Thymus (tissue), 11 donors: Measurements from ENCODE around the gene IQCK. TPM values are rescaled to one million over a fixed set of nuclear protein-coding genes. Genes with fewer than 3 reads are reported as not detected.

Source experiments
- DNase-seq, 9 donors: peaks; one replicate each; pipeline ENCODE4 v3.0.0-alpha.2; 2013; ENCODE audit warnings: low spot score in 9 of 9, low read depth in 6 of 9, missing footprints in 1 of 9
- H3K27ac ChIP-seq, 2 donors: one replicate each; pipeline ENCODE4 v1.5.1; 2013; ENCODE audit warnings: control low read depth in 1 of 2, low read depth in 1 of 2, low read length in 1 of 2, mild to moderate bottlenecking in 1 of 2, moderate library complexity in 1 of 2
- H3K27me3 ChIP-seq, 2 donors: one replicate each; pipeline ENCODE4 v1.5.1; 2013; ENCODE audit warnings: low read length in 1 of 2; ENCODE audit not compliant: control insufficient read depth in 2 of 2, insufficient read depth in 1 of 2
- H3K36me3 ChIP-seq, 2 donors: one replicate each; pipeline ENCODE4 v1.5.1; 2013; ENCODE audit warnings: low read length in 1 of 2, mild to moderate bottlenecking in 1 of 2, moderate library complexity in 1 of 2; ENCODE audit not compliant: control insufficient read depth in 2 of 2, insufficient read depth in 2 of 2
- H3K4me1 ChIP-seq, 2 donors: one replicate each; pipeline ENCODE4 v1.5.1; 2013; ENCODE audit warnings: low read length in 2 of 2; ENCODE audit not compliant: control insufficient read depth in 2 of 2, insufficient read depth in 2 of 2
- H3K4me3 ChIP-seq, 2 donors: one replicate each; pipeline ENCODE4 v1.5.1; 2013; ENCODE audit warnings: low read length in 2 of 2, control low read depth in 1 of 2, mild to moderate bottlenecking in 1 of 2
- H3K9me3 ChIP-seq, 2 donors: one replicate each; pipeline ENCODE4 v1.5.1; 2013; ENCODE audit warnings: low read length in 1 of 2, mild to moderate bottlenecking in 1 of 2; ENCODE audit not compliant: control insufficient read depth in 2 of 2, insufficient read depth in 1 of 2
- WGBS: extraction: QIAGEN DNeasy Blood & Tissue Kit; methylation state at CpG from one replicate; pipeline ENCODE4 v1.1.7; 2013; 5-methylcytosine and 5-hydroxymethylcytosine counted together
- polyA plus RNA-seq: library from polyadenylated mRNA; stranded (reverse); fragments of 200-250 nt; gene quantifications from one replicate; pipeline ENCODE4 v1.2.3, GENCODE V29; 2013
- total RNA-seq: library from RNA; stranded (reverse); fragments of 120-200 nt; gene quantifications from one replicate; pipeline ENCODE4 v1.2.4, GENCODE V29; 2013
- donor health status: healthy.

Gene IQCK
- total and polyA plus RNA-seq, 2 donors = 3.7 to 10.2 TPM

GRCh38 chr16:19861133-19861532 lies 143.1 kb downstream of the IQCK start:
- Histone ChIP-seq H3K4me3 (no peak overlapping the region), H3K4me1 (no peaks in the 10 kb centered on the region), H3K9me3 (no peaks in the 10 kb centered on the region), H3K36me3 (no peaks in the 10 kb centered on the region), H3K27ac (no peak overlapping the region), H3K27me3 (no peaks in the 10 kb centered on the region)
- WGBS = 98% methylated on average over 3 of the region's 3 CpGs
- no peak for DNase-seq

DNA sequence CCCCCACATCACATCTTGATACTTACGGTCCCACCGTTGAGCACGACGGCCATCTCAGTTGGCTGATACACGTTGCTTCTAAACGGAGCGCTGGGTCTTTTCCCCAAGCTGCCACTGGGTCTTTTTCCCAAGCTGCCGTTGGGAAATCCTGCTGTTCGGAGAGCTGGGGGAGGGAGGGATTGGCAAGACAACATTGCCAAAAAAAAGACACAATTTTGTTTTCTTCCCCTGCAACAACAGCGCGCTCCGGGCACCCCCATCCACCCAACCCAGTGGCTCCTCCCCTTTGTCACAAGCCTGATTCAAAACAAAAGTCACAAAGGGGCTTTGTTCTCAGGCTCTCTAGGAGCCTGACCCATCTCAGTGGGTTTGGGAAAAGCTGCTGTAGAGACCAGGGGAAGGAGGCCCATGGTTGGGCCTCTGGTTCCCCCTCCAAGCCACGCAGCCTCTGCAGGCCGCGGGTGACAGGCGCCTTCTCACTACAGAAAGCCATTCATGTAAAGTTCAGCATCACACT lies 143.8 kb downstream of the IQCK start:
- WGBS = 91% methylated on average over 16 of the region's 16 CpGs
- no peaks in the 10 kb centered on the region for H3K4me1 ChIP-seq
- DNase-seq = no peak
- H3K27me3 ChIP-seq = no peaks in the 10 kb centered on the region
- no peaks in the 10 kb centered on the region for H3K36me3 ChIP-seq
- H3K27ac ChIP-seq = no peak overlapping the region
- no peaks in the 10 kb centered on the region for H3K9me3 ChIP-seq
- H3K4me3 ChIP-seq = no peak overlapping the region

DNA sequence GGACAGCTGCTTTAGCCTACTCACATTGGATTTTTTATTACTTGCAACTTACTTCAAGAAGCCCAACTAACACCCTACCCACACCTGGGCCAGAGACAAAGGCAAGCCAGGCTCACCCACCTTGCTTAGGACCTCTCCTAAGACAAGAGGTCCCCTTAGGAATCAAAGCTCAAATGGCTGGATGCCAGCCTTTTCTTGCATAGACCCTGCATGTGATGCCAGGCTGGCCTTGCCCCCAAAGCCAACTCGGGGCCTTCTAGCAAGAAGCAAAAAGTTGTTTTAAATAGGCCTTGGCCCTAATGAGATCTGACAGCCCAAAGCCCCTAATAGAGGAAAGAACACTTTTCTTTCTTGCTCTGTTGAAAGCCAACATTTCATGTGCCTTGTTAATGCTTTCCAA lies 145.9 kb downstream of the IQCK start:
- no peak overlapping the region for H3K4me3 ChIP-seq
- DNase-seq = no peak
- H3K36me3 ChIP-seq = no peaks in the 10 kb centered on the region
- no peaks in the 10 kb centered on the region for H3K27me3 ChIP-seq
- H3K27ac ChIP-seq = no peak overlapping the region
- H3K9me3 ChIP-seq = no peaks in the 10 kb centered on the region
- no peaks in the 10 kb centered on the region for H3K4me1 ChIP-seq
- 85% methylated on average over 1 of the region's 1 CpG for WGBS

- H3K4me3 ChIP-seq = no peak overlapping the region
- no peaks in the 10 kb centered on the region for H3K27me3 ChIP-seq
- no peak overlapping the region for H3K27ac ChIP-seq
- H3K9me3 ChIP-seq = no peaks in the 10 kb centered on the region
- 95% methylated on average over 5 of the region's 5 CpGs for WGBS
- H3K36me3 ChIP-seq = no peaks in the 10 kb centered on the region
- DNase-seq = no peak
- H3K4me1 ChIP-seq = no peaks in the 10 kb centered on the region
These were observed 146.5 kb downstream of the IQCK start for GRCh38 chr16:19864566-19864965.

DNA sequence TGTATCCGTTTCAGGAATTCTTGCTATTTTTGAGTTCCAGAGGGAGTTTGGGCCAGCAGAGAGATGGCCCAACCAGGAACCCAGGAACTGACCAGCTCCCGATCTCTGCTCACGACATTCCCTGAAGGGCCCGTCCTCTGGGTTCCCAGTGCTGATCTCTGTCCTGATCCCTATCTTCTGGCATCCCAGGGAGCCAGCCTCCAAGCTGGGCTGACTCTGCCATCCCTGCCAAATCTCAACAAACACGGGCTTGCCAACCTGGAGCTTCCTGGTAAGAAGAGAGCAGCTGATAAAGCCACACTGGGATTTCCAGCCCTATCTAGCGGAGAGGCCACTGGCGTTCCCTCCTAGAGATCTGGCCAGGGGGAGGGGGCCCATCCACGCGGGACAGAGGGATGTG lies 150.3 kb downstream of the IQCK start:
- Histone ChIP-seq H3K4me3 (no peak overlapping the region), H3K27ac (no peak overlapping the region), H3K4me1 (no peaks in the 10 kb centered on the region), H3K36me3 (no peaks in the 10 kb centered on the region), H3K9me3 (no peaks in the 10 kb centered on the region), H3K27me3 (no peaks in the 10 kb centered on the region)
- WGBS = 96% methylated on average over 9 of the region's 9 CpGs
- no peak for DNase-seq

GRCh38 chr16:19871721-19872120 lies 153.7 kb downstream of the IQCK start:
- peaks cover 0 to 7% of the 10 kb centered on the region in 2 donors for H3K27me3 ChIP-seq
- WGBS = 98% methylated on average over 20 of the region's 20 CpGs
- no peaks in the 10 kb centered on the region for H3K9me3 ChIP-seq
- DNase-seq = no peak
- no peak overlapping the region for H3K27ac ChIP-seq
- no peaks in the 10 kb centered on the region for H3K4me1 ChIP-seq
- no peaks in the 10 kb centered on the region for H3K36me3 ChIP-seq
- H3K4me3 ChIP-seq = no peak overlapping the region

DNA sequence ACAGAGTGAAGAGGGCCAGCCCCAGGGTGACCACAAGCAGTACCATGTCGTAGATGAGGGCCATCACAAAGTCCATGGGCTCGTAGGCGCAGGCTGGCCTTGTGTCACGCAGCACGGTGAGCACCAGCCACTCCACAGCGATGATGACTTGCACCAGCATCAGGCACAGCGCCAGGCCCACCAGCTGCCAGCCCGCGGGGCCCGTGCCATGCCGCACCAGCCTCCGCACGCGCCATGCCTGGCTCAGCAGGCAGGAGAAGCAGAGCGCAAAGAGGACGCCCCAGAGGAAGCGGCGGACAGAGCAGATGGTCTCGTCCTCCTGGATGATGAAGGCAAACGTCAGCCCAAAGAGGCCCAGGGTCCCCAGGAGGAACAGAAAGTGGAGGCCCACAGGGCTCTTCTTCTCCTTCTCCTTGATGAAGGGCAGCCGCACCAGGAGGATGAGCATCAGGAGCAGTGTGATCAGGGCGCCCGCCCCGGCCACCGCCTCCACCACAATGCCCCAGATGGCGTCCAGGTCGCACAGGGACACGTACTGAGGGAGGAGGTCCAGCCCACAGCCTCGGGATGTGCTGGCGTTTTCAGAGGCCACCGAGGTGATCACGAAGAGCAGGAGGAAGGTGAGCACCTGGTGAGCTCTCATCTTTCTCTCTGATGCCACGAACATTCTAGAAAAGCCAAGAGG lies 154.2 kb downstream of the IQCK start:
- no peaks in the 10 kb centered on the region for H3K36me3 ChIP-seq
- no peak overlapping the region for H3K4me3 ChIP-seq
- no peak overlapping the region for H3K27ac ChIP-seq
- WGBS = 96% methylated on average over 33 of the region's 33 CpGs
- H3K27me3 ChIP-seq = peaks cover 0 to 7% of the 10 kb centered on the region in 2 donors
- no peaks in the 10 kb centered on the region for H3K4me1 ChIP-seq
- H3K9me3 ChIP-seq = no peaks in the 10 kb centered on the region
- no peak for DNase-seq

DNA sequence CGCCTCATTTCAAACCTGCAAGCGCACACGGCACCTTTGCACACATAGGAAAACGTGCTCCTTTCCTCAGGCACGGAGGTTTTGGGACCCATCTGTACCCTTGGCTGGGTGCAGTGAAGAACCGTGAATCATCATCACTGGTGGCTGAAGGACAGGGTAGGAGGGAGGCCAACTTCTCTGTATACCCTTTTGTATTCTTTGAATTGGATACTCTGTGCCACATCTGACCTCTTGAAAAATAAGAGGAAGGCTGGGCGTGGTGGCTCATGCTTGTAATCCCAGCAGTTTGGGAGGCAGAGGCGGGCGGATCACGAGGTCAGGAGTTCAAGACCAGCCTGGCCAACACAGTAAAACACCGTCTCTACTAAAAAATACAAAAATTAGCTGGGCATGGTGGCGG lies 154.9 kb downstream of the IQCK start:
- Histone ChIP-seq H3K4me1 (no peaks in the 10 kb centered on the region), H3K27ac (no peak overlapping the region), H3K9me3 (no peaks in the 10 kb centered on the region), H3K36me3 (no peaks in the 10 kb centered on the region), H3K4me3 (no peak overlapping the region), H3K27me3 (peaks cover 0 to 7% of the 10 kb centered on the region in 2 donors)
- no peak for DNase-seq
- 91% methylated on average over 12 of the region's 12 CpGs for WGBS

- Histone ChIP-seq H3K27me3 (peaks cover 0 to 7% of the 10 kb centered on the region in 2 donors), H3K4me3 (no peak overlapping the region), H3K27ac (no peak overlapping the region), H3K4me1 (no peaks in the 10 kb centered on the region), H3K9me3 (no peaks in the 10 kb centered on the region), H3K36me3 (no peaks in the 10 kb centered on the region)
- whole genome bisulfite sequencing = 89% methylated on average over 8 of the region's 8 CpGs
- DNase-seq = no peak
These were observed 156.0 kb downstream of the IQCK start for GRCh38 chr16:19874026-19874425.
